HG02943 (cell line): Measurements from ENCODE around the gene RWDD4.
"Not testable (repeated sequence)": the region's sequence is repeated elsewhere in the genome, so short reads cannot be mapped to it uniquely, and the experiment has no call there.

ENCODE experiments used
- ATAC-seq: cut with Tn5 transposase; IDR thresholded peaks from one replicate; pipeline ENCODE4 v1.9.1; 2021; ENCODE audit warnings: mild to moderate bottlenecking, low read depth, moderate library complexity; ENCODE audit not compliant: unreplicated experiment

The RWDD4 gene

GRCh38 chr4:183636923-183637322, 22.1 kb downstream of the RWDD4 start:
- ATAC-seq = no peak

GRCh38 chr4:183636503-183636902, 22.5 kb downstream of the RWDD4 start:
- ATAC-seq = no peak

- ATAC-seq = no peak
Observed at GRCh38 chr4:183635741-183636140, 23.2 kb downstream of the RWDD4 start.

GRCh38 chr4:183635321-183635720, 23.7 kb downstream of the RWDD4 start:
- no peak for ATAC-seq

- ATAC-seq = no peak
Observed at GRCh38 chr4:183633476-183634400, 25.2 kb downstream of the RWDD4 start.

GRCh38 chr4:183632689-183633088, 26.3 kb downstream of the RWDD4 start:
- no peak for ATAC-seq

GRCh38 chr4:183631577-183632198, 27.3 kb downstream of the RWDD4 start:
- ATAC-seq = no peak

- ATAC-seq = no peak
Observed at GRCh38 chr4:183627979-183628588, 30.9 kb downstream of the RWDD4 start.

- ATAC-seq = not testable (repeated sequence)
Observed at GRCh38 chr4:183627286-183627685, 31.7 kb downstream of the RWDD4 start.

GRCh38 chr4:183626168-183626567, 32.8 kb downstream of the RWDD4 start:
- no peak for ATAC-seq

GRCh38 chr4:183624548-183624947, 34.4 kb downstream of the RWDD4 start:
- ATAC-seq = no peak

GRCh38 chr4:183621875-183622274, 37.1 kb downstream of the RWDD4 start:
- ATAC-seq = no peak

- ATAC-seq = no peak
Observed at GRCh38 chr4:183620421-183620820, 38.6 kb downstream of the RWDD4 start.

GRCh38 chr4:183618681-183619080, 40.3 kb downstream of the RWDD4 start:
- ATAC-seq = no peak

GRCh38 chr4:183617075-183617474, 41.9 kb downstream of the RWDD4 start:
- ATAC-seq = no peak

- no peak for ATAC-seq
Observed at GRCh38 chr4:183612329-183613250, 46.4 kb downstream of the RWDD4 start.

- ATAC-seq = no peak
Observed at GRCh38 chr4:183611210-183611830, 47.7 kb downstream of the RWDD4 start.

GRCh38 chr4:183610613-183611012, 48.4 kb downstream of the RWDD4 start:
- no peak for ATAC-seq

GRCh38 chr4:183610033-183610432, 49.0 kb downstream of the RWDD4 start:
- no peak for ATAC-seq

GRCh38 chr4:183609151-183609550, 49.8 kb downstream of the RWDD4 start:
- ATAC-seq = no peak
